GM12865 (cell line): ENCODE measurements around the gene NKAPD1.
"Not testable (repeated sequence)": the region's sequence is repeated elsewhere in the genome, so short reads cannot be mapped to it uniquely, and the experiment has no call there.

ENCODE experiments used
- DNase-seq: peaks from one replicate; pipeline ENCODE4 v3.0.0; 2010; ENCODE audit warnings: low read depth
- H3K4me3 ChIP-seq: 2 replicates; pipeline ENCODE4 v1.5.1; 2011; ENCODE audit warnings: mild to moderate bottlenecking, low read depth, low read length, control low read depth
- CTCF ChIP-seq: IDR thresholded peaks from 2 replicates; pipeline ENCODE4 v1.5.1; 2011; ENCODE audit warnings: low read length, control low read depth, low read depth, inconsistent platforms; ENCODE audit not compliant: insufficient read depth; ENCODE audit errors: missing control alignments

Gene NKAPD1

GRCh38 chr11:112037527-112037926 is 36.6 kb upstream of the NKAPD1 start:
- no peak overlapping the region for H3K4me3 ChIP-seq
- no peak for TF ChIP-seq CTCF
- no peak for DNase-seq

GRCh38 chr11:112042161-112042960 is 31.7 kb upstream of the NKAPD1 start:
- no peak overlapping the region for H3K4me3 ChIP-seq
- DNase-seq = no peak
- no peak for TF ChIP-seq CTCF

GRCh38 chr11:112042961-112043304 is 31.2 kb upstream of the NKAPD1 start:
- DNase-seq = no peak
- H3K4me3 ChIP-seq = no peak overlapping the region
- TF ChIP-seq CTCF = no peak

- no peak for DNase-seq
- no peak for TF ChIP-seq CTCF
- H3K4me3 ChIP-seq = no peak overlapping the region
Measured at GRCh38 chr11:112044961-112045360, 29.1 kb upstream of the NKAPD1 start.

GRCh38 chr11:112046647-112047046 is 27.5 kb upstream of the NKAPD1 start:
- H3K4me3 ChIP-seq, DNase-seq: not testable (repeated sequence)

- not testable (repeated sequence) for H3K4me3 ChIP-seq, DNase-seq
Measured at GRCh38 chr11:112048256-112048655, 25.8 kb upstream of the NKAPD1 start.

- no peak for TF ChIP-seq CTCF
- DNase-seq = no peak
- no peak overlapping the region for H3K4me3 ChIP-seq
Measured at GRCh38 chr11:112049777-112050176, 24.3 kb upstream of the NKAPD1 start.

GRCh38 chr11:112050721-112051120 is 23.4 kb upstream of the NKAPD1 start:
- no peak for TF ChIP-seq CTCF
- peak; percentile 36 for DNase-seq
- H3K4me3 ChIP-seq = no peak overlapping the region
